HG03442 (cell line): ENCODE data around the gene GPRIN2.
A peak's percentile ranks its signal among the peaks of the same experiment; 100 is the strongest.
"Not testable (repeated sequence)": the region's sequence is repeated elsewhere in the genome, so short reads cannot be mapped to it uniquely, and the experiment has no call there.

Experiments used
- ATAC-seq: cut with Tn5 transposase; IDR thresholded peaks from one replicate; pipeline ENCODE4 v1.9.1; 2021; ENCODE audit warnings: mild to moderate bottlenecking, moderate library complexity; ENCODE audit not compliant: unreplicated experiment

Gene GPRIN2

GRCh38 chr10:46570655-46571054 lies 14.2 kb upstream of the GPRIN2 start:
- not testable (repeated sequence) for ATAC-seq

GRCh38 chr10:46567151-46567550 lies 10.7 kb upstream of the GPRIN2 start:
- ATAC-seq, result not testable (repeated sequence)

- peak; percentile 75 for ATAC-seq
Measured at GRCh38 chr10:46565591-46566332, 9.3 kb upstream of the GPRIN2 start.

GRCh38 chr10:46560952-46561351 lies 4.5 kb upstream of the GPRIN2 start:
- ATAC-seq, result no peak

- no peak for ATAC-seq
Measured at GRCh38 chr10:46560381-46560780, 3.9 kb upstream of the GPRIN2 start.

GRCh38 chr10:46559231-46559671 lies 2.8 kb upstream of the GPRIN2 start:
- ATAC-seq, result no peak

- ATAC-seq, result no peak
Measured at GRCh38 chr10:46558392-46559185, 2.1 kb upstream of the GPRIN2 start.

- ATAC-seq, result no peak
Measured at GRCh38 chr10:46558122-46558391, 1.6 kb upstream of the GPRIN2 start.

GRCh38 chr10:46557319-46558121 lies 1.1 kb upstream of the GPRIN2 start:
- ATAC-seq, result no peak

GRCh38 chr10:46555713-46556514 lies 544 bp downstream of the GPRIN2 start:
- ATAC-seq, result no peak

GRCh38 chr10:46555366-46555712 lies 1.1 kb downstream of the GPRIN2 start:
- no peak for ATAC-seq

- no peak for ATAC-seq
Measured at GRCh38 chr10:46554166-46554781, 2.2 kb downstream of the GPRIN2 start.

- ATAC-seq, result no peak
Measured at GRCh38 chr10:46553238-46554049, 3.0 kb downstream of the GPRIN2 start.

- ATAC-seq, result no peak
Measured at GRCh38 chr10:46552526-46553237, 3.8 kb downstream of the GPRIN2 start.

- no peak for ATAC-seq
Measured at GRCh38 chr10:46551701-46552525, 4.5 kb downstream of the GPRIN2 start.

- no peak for ATAC-seq
Measured at GRCh38 chr10:46550795-46551700, 5.4 kb downstream of the GPRIN2 start.
